Cardiac muscle cell (in vitro differentiated cells and primary cell): ENCODE results near the gene MYH16. TPM values are rescaled to one million over a fixed set of nuclear protein-coding genes. Genes with fewer than 3 reads are reported as not detected.
A peak's percentile ranks its signal among the peaks of the same experiment; 100 is the strongest.
"Not testable (repeated sequence)": the region's sequence is repeated elsewhere in the genome, so short reads cannot be mapped to it uniquely, and the experiment has no call there.

Experiments used
- DNase-seq, 2 donors: peaks; one replicate each; pipeline versions ENCODE4 v3.0.0 to v3.0.0-alpha.2; 2010 to 2017; ENCODE audit warnings: low read depth in 1 of 2, low spot score in 1 of 2
- H3K27ac ChIP-seq: fragments of 200-600 bp; sonication (generic); 2 replicates; pipeline ENCODE4 v1.5.1; 2016
- H3K27me3 ChIP-seq: fragments of 200-600 bp; sonication (generic); 2 replicates; pipeline ENCODE4 v1.6.0; 2016; ENCODE audit warnings: control low read depth
- H3K36me3 ChIP-seq: fragments of 200-600 bp; sonication (generic); 2 replicates; pipeline ENCODE4 v1.5.1; 2016; ENCODE audit warnings: control low read depth
- H3K4me1 ChIP-seq: fragments of 200-600 bp; sonication (generic); 2 replicates; pipeline ENCODE4 v1.8.1; 2017; ENCODE audit warnings: low read depth, mild to moderate bottlenecking, mixed run types
- H3K4me3 ChIP-seq: fragments of 200-600 bp; sonication (generic); 2 replicates; pipeline ENCODE4 v1.5.1; 2016; ENCODE audit warnings: mild to moderate bottlenecking
- H3K9me3 ChIP-seq: fragments of 200-600 bp; sonication (generic); 2 replicates; pipeline ENCODE4 v1.5.1; 2017; ENCODE audit warnings: low read depth, mild to moderate bottlenecking, control low read depth
- polyA plus RNA-seq: library from polyadenylated mRNA; unstranded; fragments of >200 nt; fragmentation: Nextera tagmentation; extraction: Ambion mirVana; gene quantifications from 2 replicates; pipeline ENCODE4 v1.2.1, GENCODE V29; 2016
- total RNA-seq: library from RNA; depleted of rRNA; stranded (reverse); fragments of >200 nt; gene quantifications from 2 replicates; pipeline ENCODE4 v1.2.3, GENCODE V29; 2016
- TF ChIP-seq, protein P1 (sequence below): IDR thresholded peaks from 2 replicates; pipeline ENCODE4 v1.5.1; 2012; ENCODE audit warnings: low read depth, mild to moderate bottlenecking, low read length

MYH16 gene
- total and polyA plus RNA-seq, 2 experiments from 2014 or later: 0.15 TPM; not detected in 1

GRCh38 chr7:99355098-99355497 is 82.5 kb downstream of the MYH16 start:
- Histone ChIP-seq H3K27me3 (no peaks in the 10 kb centered on the region), H3K9me3 (no peaks in the 10 kb centered on the region), H3K27ac (peak overlapping the region; percentile 28), H3K36me3 (peaks cover 66% of the 10 kb centered on the region), H3K4me1 (no peaks in the 10 kb centered on the region), H3K4me3 (no peak overlapping the region)
- no peak for DNase-seq
- TF ChIP-seq, protein P1, sequence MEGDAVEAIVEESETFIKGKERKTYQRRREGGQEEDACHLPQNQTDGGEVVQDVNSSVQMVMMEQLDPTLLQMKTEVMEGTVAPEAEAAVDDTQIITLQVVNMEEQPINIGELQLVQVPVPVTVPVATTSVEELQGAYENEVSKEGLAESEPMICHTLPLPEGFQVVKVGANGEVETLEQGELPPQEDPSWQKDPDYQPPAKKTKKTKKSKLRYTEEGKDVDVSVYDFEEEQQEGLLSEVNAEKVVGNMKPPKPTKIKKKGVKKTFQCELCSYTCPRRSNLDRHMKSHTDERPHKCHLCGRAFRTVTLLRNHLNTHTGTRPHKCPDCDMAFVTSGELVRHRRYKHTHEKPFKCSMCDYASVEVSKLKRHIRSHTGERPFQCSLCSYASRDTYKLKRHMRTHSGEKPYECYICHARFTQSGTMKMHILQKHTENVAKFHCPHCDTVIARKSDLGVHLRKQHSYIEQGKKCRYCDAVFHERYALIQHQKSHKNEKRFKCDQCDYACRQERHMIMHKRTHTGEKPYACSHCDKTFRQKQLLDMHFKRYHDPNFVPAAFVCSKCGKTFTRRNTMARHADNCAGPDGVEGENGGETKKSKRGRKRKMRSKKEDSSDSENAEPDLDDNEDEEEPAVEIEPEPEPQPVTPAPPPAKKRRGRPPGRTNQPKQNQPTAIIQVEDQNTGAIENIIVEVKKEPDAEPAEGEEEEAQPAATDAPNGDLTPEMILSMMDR: no peak

GRCh38 chr7:99357701-99358490 is 85.3 kb downstream of the MYH16 start:
- peaks cover 58% of the 10 kb centered on the region for H3K36me3 ChIP-seq

DNA sequence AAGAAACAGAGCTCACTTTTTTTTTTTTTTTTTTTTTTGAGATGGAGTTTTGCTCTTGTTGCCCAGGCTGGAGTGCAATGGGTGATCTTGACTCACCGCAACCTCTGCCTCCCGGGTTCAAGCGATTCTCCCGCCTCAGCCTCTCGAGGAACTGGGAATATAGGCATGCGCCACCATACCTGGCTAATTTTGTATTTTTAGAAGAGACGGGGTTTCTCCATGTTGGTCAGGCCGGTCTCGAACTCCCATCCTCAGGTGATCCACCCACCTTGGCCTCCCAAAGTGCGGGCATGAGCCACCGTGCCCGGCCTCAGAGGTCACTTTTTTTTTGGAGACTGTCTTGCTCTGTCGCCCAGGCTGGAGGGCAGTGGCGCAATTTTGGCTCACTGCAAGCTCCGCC is 85.9 kb downstream of the MYH16 start:
- H3K9me3 ChIP-seq, H3K4me3 ChIP-seq, H3K27ac ChIP-seq, H3K27me3 ChIP-seq, DNase-seq, H3K4me1 ChIP-seq: not testable (repeated sequence)
- peaks cover 62% of the 10 kb centered on the region for H3K36me3 ChIP-seq

More at GRCh38 chr7:99357701-99358490, 85.3 kb downstream of the MYH16 start:
- TF ChIP-seq, protein P1: no peak
- no peaks in the 10 kb centered on the region for H3K4me1 ChIP-seq
- no peaks in the 10 kb centered on the region for H3K27me3 ChIP-seq
- H3K4me3 ChIP-seq: no peak overlapping the region
- DNase-seq: no peak
- H3K9me3 ChIP-seq: no peaks in the 10 kb centered on the region
- no peak overlapping the region for H3K27ac ChIP-seq

GRCh38 chr7:99359465-99360154 is 87.0 kb downstream of the MYH16 start:
- H3K4me3 ChIP-seq: no peak overlapping the region
- H3K36me3 ChIP-seq: peaks cover 63% of the 10 kb centered on the region
- no peak for DNase-seq
- peak overlapping the region; percentile 17 for H3K27ac ChIP-seq
- H3K27me3 ChIP-seq: no peaks in the 10 kb centered on the region
- TF ChIP-seq, protein P1: no peak
- H3K9me3 ChIP-seq: no peaks in the 10 kb centered on the region
- no peaks in the 10 kb centered on the region for H3K4me1 ChIP-seq

Other genes with a start within 250 kb of the MYH16 start
- 17.5 and 24.5 TPM in 2 replicates for gene SMURF1, start 128.7 kb upstream of the MYH16 start, total RNA-seq
- gene SMURF1, start 128.7 kb upstream of the MYH16 start, polyA plus RNA-seq: 11.9 and 18.5 TPM in 2 replicates
- gene KPNA7, start 64.7 kb upstream of the MYH16 start, total RNA-seq: not detected in 2 replicates
- gene KPNA7, start 64.7 kb upstream of the MYH16 start, polyA plus RNA-seq: 0.26 TPM in 1 of 2 replicates, not detected in the other
- gene ARPC1A, start 53.1 kb downstream of the MYH16 start, total RNA-seq: 198 and 216 TPM in 2 replicates
- 331 and 385 TPM in 2 replicates for gene ARPC1A, start 53.1 kb downstream of the MYH16 start, polyA plus RNA-seq
- gene ARPC1B, start 101.9 kb downstream of the MYH16 start, total RNA-seq: 38.7 and 61.7 TPM in 2 replicates
- 49.3 and 56.1 TPM in 2 replicates for gene ARPC1B, start 101.9 kb downstream of the MYH16 start, polyA plus RNA-seq
- gene PDAP1, start 135.8 kb downstream of the MYH16 start, total RNA-seq: 130 and 181 TPM in 2 replicates
- 75.1 and 81.0 TPM in 2 replicates for gene PDAP1, start 135.8 kb downstream of the MYH16 start, polyA plus RNA-seq
- gene BUD31, start 136.1 kb downstream of the MYH16 start, total RNA-seq: 66.9 and 110 TPM in 2 replicates
- gene BUD31, start 136.1 kb downstream of the MYH16 start, polyA plus RNA-seq: 132 and 193 TPM in 2 replicates
- 13.7 and 27.9 TPM in 2 replicates for gene PTCD1, start 166.0 kb downstream of the MYH16 start, total RNA-seq
- 6.1 and 7.8 TPM in 2 replicates for gene PTCD1, start 166.0 kb downstream of the MYH16 start, polyA plus RNA-seq
- gene CPSF4, start 166.1 kb downstream of the MYH16 start, total RNA-seq: 59.9 and 84.1 TPM in 2 replicates
- 59.8 and 75.2 TPM in 2 replicates for gene CPSF4, start 166.1 kb downstream of the MYH16 start, polyA plus RNA-seq
- gene ATP5MF, start 193.3 kb downstream of the MYH16 start, total RNA-seq: 987 and 2,981 TPM in 2 replicates
- gene ATP5MF, start 193.3 kb downstream of the MYH16 start, polyA plus RNA-seq: 979 and 1,270 TPM in 2 replicates
- gene ZNF789, start 200.1 kb downstream of the MYH16 start, total RNA-seq: 9.0 and 12.7 TPM in 2 replicates
- gene ZNF789, start 200.1 kb downstream of the MYH16 start, polyA plus RNA-seq: 10.2 and 15.3 TPM in 2 replicates
- gene ZNF394, start 227.4 kb downstream of the MYH16 start, total RNA-seq: 17.3 and 32.0 TPM in 2 replicates
- gene ZNF394, start 227.4 kb downstream of the MYH16 start, polyA plus RNA-seq: 18.7 and 21.9 TPM in 2 replicates
- 13.2 and 17.6 TPM in 2 replicates for gene ZKSCAN5, start 231.8 kb downstream of the MYH16 start, total RNA-seq
- 6.2 and 12.0 TPM in 2 replicates for gene ZKSCAN5, start 231.8 kb downstream of the MYH16 start, polyA plus RNA-seq